ENCODE measurements around the gene GCG. TPM values are rescaled to one million over a fixed set of nuclear protein-coding genes. Genes with fewer than 3 reads are reported as not detected.

The GCG gene
- total and polyA plus RNA-seq, 2 donors (not counting 3 experiments of a cell fraction or from before 2014, with no cell fraction given) = not detected

DNA sequence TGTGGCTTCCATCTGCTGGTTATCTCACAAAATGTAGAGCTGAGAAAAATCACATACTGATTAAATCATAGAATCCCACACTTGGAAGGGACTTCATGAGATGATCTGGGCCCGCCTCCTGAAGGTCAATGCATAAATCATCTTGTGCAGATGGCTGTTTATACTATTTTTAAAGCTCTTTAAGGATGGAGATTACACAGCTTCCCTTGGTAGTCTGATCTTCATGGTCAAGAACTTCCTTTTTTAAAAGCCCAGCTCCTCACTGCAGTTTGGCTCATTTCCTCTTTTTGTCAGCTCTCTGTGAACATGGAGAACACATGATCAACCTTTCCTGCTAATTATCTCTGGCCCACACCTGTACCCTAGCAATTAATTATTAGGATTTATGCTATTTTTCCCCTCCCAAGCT is 25.9 kb downstream of the GCG start:
- no TSS peak for BruUV-seq (replicated peaks)
- intact Hi-C loops (cut with micrococcal nuclease) = loop anchor here (5.0 kb wide), 1 partner anchor 699 kb away; no protein-coding TSS in a partner anchor
- Histone ChIP-seq H3K27me3 (ENCODE audit: control insufficient read depth in 2 of 2, insufficient read depth in 2 of 2, low read length in 2 of 2) (peaks cover 0 to 9% of the 10 kb centered on the region in 2 experiments), H4K20me1 (replicated peaks; ENCODE audit: control insufficient read depth, extremely low read depth, insufficient read depth, low read length) (no peaks in the 10 kb centered on the region), H3K9me3 (replicated peaks; ENCODE audit: control insufficient read depth, insufficient read depth, low read length) (no peaks in the 10 kb centered on the region), H3K9ac (replicated peaks; ENCODE audit: extremely low read depth, insufficient read depth, low read length) (no peak overlapping the region), H3K36me3 (ENCODE audit: control insufficient read depth in 2 of 2, extremely low read depth in 1 of 2, insufficient read depth in 2 of 2, low read length in 2 of 2) (no peaks in the 10 kb centered on the region), H3K4me2 (ENCODE audit: insufficient read depth, low read length) (no peak overlapping the region), H3K4me3 (replicated peaks in 1 of 3; ENCODE audit: insufficient read depth in 1 of 3, low read depth in 1 of 3, low read length in 3 of 3) (no peak overlapping the region), H2AFZ (ENCODE audit: low read depth, low read length) (no peak overlapping the region), H3K9me1 (replicated peaks; ENCODE audit: control insufficient read depth, extremely low read depth, insufficient read depth, low read length) (no peaks in the 10 kb centered on the region), H3K27ac (ENCODE audit: insufficient read depth, low read depth, low read length) (no peak overlapping the region), H3K79me2 (ENCODE audit: control insufficient read depth, insufficient read depth, low read length) (no peaks in the 10 kb centered on the region), H3K4me1 (ENCODE audit: control insufficient read depth, extremely low read depth, insufficient read depth, low read length) (peaks cover 13% of the 10 kb centered on the region)
- POLR2A ChIA-PET = no interaction called here
- dilution Hi-C loops (cut with MboI; ENCODE audit: extremely low pct_ligation_motif_present, low sequenced_read_pairs) = no loop called here
- no peak for TF ChIP-seq POLR2A (IDR thresholded peaks at IDR 0.05; ENCODE audit: low read depth, low read length)
- no peak for TF ChIP-seq FOS (IDR thresholded peaks at IDR 0.05; ENCODE audit: borderline replicate concordance, insufficient read depth, low read length)
- FAIRE-seq = peak; percentile 37
- DNase-seq (ENCODE audit: low read depth, low spot score) = peak; percentile 57
- CTCF ChIA-PET = interaction anchor here (0.7 to 3.9 kb wide), 15 partner anchors 13 to 539 kb away, joined by 3 to 70 read pairs (median 5); no protein-coding TSS in a partner anchor

DNA sequence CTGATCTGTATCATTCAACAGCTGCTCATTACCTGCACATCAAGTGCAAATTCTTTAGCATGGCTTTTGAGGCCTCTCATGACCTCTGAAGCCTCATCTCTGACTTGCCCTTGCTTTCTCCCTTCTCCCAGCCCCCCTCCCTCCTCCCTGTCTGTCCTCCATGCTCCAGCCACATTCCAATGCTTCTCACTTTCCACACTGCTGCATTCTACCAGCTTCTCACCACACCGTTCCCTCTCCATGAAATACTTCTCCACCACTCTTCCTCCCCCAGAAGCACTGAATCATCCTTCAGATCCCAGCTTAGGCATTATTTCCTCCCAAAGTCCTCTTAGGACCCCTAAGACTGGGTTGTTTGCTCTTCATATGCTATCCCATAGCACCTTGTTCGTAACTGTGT is 26.9 kb downstream of the GCG start:
- Histone ChIP-seq H3K27me3 (ENCODE audit: control insufficient read depth in 2 of 2, insufficient read depth in 2 of 2, low read length in 2 of 2) (peaks cover 0 to 9% of the 10 kb centered on the region in 2 experiments), H3K27ac (ENCODE audit: insufficient read depth, low read depth, low read length) (no peak overlapping the region), H3K4me3 (replicated peaks in 1 of 3; ENCODE audit: insufficient read depth in 1 of 3, low read depth in 1 of 3, low read length in 3 of 3) (no peak overlapping the region), H3K9me3 (replicated peaks; ENCODE audit: control insufficient read depth, insufficient read depth, low read length) (no peaks in the 10 kb centered on the region), H3K79me2 (ENCODE audit: control insufficient read depth, insufficient read depth, low read length) (no peaks in the 10 kb centered on the region), H3K36me3 (ENCODE audit: control insufficient read depth in 2 of 2, extremely low read depth in 1 of 2, insufficient read depth in 2 of 2, low read length in 2 of 2) (no peaks in the 10 kb centered on the region), H3K9me1 (replicated peaks; ENCODE audit: control insufficient read depth, extremely low read depth, insufficient read depth, low read length) (no peaks in the 10 kb centered on the region), H4K20me1 (replicated peaks; ENCODE audit: control insufficient read depth, extremely low read depth, insufficient read depth, low read length) (no peaks in the 10 kb centered on the region), H3K4me2 (ENCODE audit: insufficient read depth, low read length) (no peak overlapping the region), H3K9ac (replicated peaks; ENCODE audit: extremely low read depth, insufficient read depth, low read length) (no peak overlapping the region), H2AFZ (ENCODE audit: low read depth, low read length) (no peak overlapping the region), H3K4me1 (ENCODE audit: control insufficient read depth, extremely low read depth, insufficient read depth, low read length) (peaks cover 13% of the 10 kb centered on the region)
- CTCF ChIA-PET = interaction anchor here (0.8 to 3.9 kb wide), 19 partner anchors 8 to 543 kb away, joined by 3 to 70 read pairs (median 5); no protein-coding TSS in a partner anchor
- no peak for FAIRE-seq
- POLR2A ChIA-PET = no interaction called here
- TF ChIP-seq, protein P1, sequence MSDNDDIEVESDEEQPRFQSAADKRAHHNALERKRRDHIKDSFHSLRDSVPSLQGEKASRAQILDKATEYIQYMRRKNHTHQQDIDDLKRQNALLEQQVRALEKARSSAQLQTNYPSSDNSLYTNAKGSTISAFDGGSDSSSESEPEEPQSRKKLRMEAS (IDR thresholded peaks at IDR 0.05; ENCODE audit: insufficient read depth, insufficient read length) = no peak
- no peak for TF ChIP-seq MYC (IDR thresholded peaks at IDR 0.05; ENCODE audit: low read depth, low read length)
- TF ChIP-seq, protein P2, sequence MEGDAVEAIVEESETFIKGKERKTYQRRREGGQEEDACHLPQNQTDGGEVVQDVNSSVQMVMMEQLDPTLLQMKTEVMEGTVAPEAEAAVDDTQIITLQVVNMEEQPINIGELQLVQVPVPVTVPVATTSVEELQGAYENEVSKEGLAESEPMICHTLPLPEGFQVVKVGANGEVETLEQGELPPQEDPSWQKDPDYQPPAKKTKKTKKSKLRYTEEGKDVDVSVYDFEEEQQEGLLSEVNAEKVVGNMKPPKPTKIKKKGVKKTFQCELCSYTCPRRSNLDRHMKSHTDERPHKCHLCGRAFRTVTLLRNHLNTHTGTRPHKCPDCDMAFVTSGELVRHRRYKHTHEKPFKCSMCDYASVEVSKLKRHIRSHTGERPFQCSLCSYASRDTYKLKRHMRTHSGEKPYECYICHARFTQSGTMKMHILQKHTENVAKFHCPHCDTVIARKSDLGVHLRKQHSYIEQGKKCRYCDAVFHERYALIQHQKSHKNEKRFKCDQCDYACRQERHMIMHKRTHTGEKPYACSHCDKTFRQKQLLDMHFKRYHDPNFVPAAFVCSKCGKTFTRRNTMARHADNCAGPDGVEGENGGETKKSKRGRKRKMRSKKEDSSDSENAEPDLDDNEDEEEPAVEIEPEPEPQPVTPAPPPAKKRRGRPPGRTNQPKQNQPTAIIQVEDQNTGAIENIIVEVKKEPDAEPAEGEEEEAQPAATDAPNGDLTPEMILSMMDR (IDR thresholded peaks at IDR 0.05; ENCODE audit: extremely low read depth in 1 of 2, insufficient read depth in 1 of 2, low read depth in 1 of 2, low read length in 2 of 2) = no peak
- no peak for TF ChIP-seq FOS (IDR thresholded peaks at IDR 0.05; ENCODE audit: borderline replicate concordance, insufficient read depth, low read length)
- no peak for TF ChIP-seq POLR2AphosphoS5 (IDR thresholded peaks at IDR 0.05; ENCODE audit: insufficient read depth, low read depth, low read length)
- no peak for TF ChIP-seq GATA2 (IDR thresholded peaks at IDR 0.05; ENCODE audit: insufficient read depth, insufficient read length, low read depth, low read length)
- no peak for TF ChIP-seq POLR2A (IDR thresholded peaks at IDR 0.05; ENCODE audit: low read depth, low read length)
- no TSS peak for BruUV-seq (replicated peaks)
- no peak for DNase-seq (ENCODE audit: low read depth, low spot score)
- intact Hi-C loops (cut with micrococcal nuclease) (loop anchor here (5.0 kb wide), 1 partner anchor 698 kb away; no protein-coding TSS in a partner anchor), dilution Hi-C loops (cut with MboI; ENCODE audit: extremely low pct_ligation_motif_present, low sequenced_read_pairs) (no loop called here)

All from endothelial cell of umbilical vein (primary cell).